Heart right ventricle (tissue), 16 donors: ENCODE data around the gene CISD3. TPM values are rescaled to one million over a fixed set of nuclear protein-coding genes. Genes with fewer than 3 reads are reported as not detected.

Experiments used
- ATAC-seq, 8 donors: fragments of 200-7000 bp; cut with Tn5 transposase; one replicate each; pipeline ENCODE4 v1.9.1; 2020; ENCODE audit warnings: mild to moderate bottlenecking in 8 of 8, moderate library complexity in 8 of 8, moderate number of reproducible peaks in 1 of 8
- DNase-seq, 2 donors: peaks; one replicate each; pipeline ENCODE4 v3.0.0-alpha.2; 2020
- H3K27ac ChIP-seq, 10 donors: fragments of 200-600 bp; sonication (generic) in 2 of 10; one replicate each; pipeline versions ENCODE4 v1.5.0 to v1.8.0; 2020 to 2022; ENCODE audit warnings: mild to moderate bottlenecking in 3 of 10
- H3K27me3 ChIP-seq, 7 donors: fragments of 200-600 bp; one replicate each; pipeline ENCODE4 v1.8.0; 2021 to 2022; ENCODE audit warnings: mild to moderate bottlenecking in 2 of 7
- H3K36me3 ChIP-seq, 9 donors: fragments of 200-600 bp; sonication (generic) in 1 of 9; one replicate each; pipeline versions ENCODE4 v1.5.0 to v1.8.0; 2020 to 2022; ENCODE audit warnings: mild to moderate bottlenecking in 2 of 9
- H3K4me1 ChIP-seq, 9 donors: fragments of 200-600 bp; sonication (generic) in 1 of 9; one replicate each; pipeline versions ENCODE4 v1.5.0 to v1.8.0; 2020 to 2022; ENCODE audit warnings: mild to moderate bottlenecking in 4 of 9
- H3K4me3 ChIP-seq, 10 donors: fragments of 200-600 bp; sonication (generic) in 2 of 10; one replicate each; pipeline versions ENCODE4 v1.5.0 to v1.8.0; 2020 to 2022; ENCODE audit warnings: mild to moderate bottlenecking in 7 of 10, moderate library complexity in 2 of 10
- H3K9me3 ChIP-seq, 11 donors: fragments of 200-600 bp in 10 of 11; sonication (generic) in 2 of 11; one replicate each; pipeline versions ENCODE4 v1.5.0 to v1.8.0; 2013 to 2022; ENCODE audit warnings: mild to moderate bottlenecking in 2 of 11, control low read depth in 1 of 11, moderate library complexity in 1 of 11
- WGBS, 2 donors: extraction: QIAGEN DNeasy Blood & Tissue Kit; methylation state at CpG; one replicate each; pipeline ENCODE4 v1.1.7; 2013; ENCODE audit warnings: inconsistent platforms in 1 of 2; 5-methylcytosine and 5-hydroxymethylcytosine counted together
- intact Hi-C, 10 donors: fragments of 100-400 bp; cut with DNase I; formaldehyde crosslinking; loops; one replicate each; pipeline versions ENCODE4 v1.11.1 to v1.14.2; 2022
- long read RNA-seq, 3 donors: library from polyadenylated mRNA; unstranded; transcript quantifications; one replicate each; pipeline ENCODE4 v2.0.0, GENCODE V29; 2020 to 2021
- polyA plus RNA-seq, 2 donors: library from polyadenylated mRNA; stranded (reverse); fragments of 200-250 nt; gene quantifications; one replicate each; pipeline ENCODE4 v1.2.3, GENCODE V29; 2013
- total RNA-seq, 10 donors: library from RNA; stranded (reverse); fragmentation: NEBNext Ultra II Directional in 3 of 10; extraction: Animal tissue kit (Norgen Biotek cat#: 25700) in 3 of 10; gene quantifications; one replicate each; pipeline versions ENCODE4 v1.2.1 to v1.2.4, GENCODE V29; 2021 to 2023
- TF ChIP-seq, protein P1 (sequence below), 9 donors: fragments of 200-600 bp; sonication (generic) in 2 of 9; IDR thresholded peaks; one replicate each; pipeline versions ENCODE4 v1.5.0 to v1.8.0; 2021 to 2022; ENCODE audit warnings: antibody characterized with exemption in 9 of 9, mild to moderate bottlenecking in 5 of 9, moderate library complexity in 1 of 9
- donor health status: Arrhythmogenic right ventricular cardiomyopathy.
- donor health status: ischemic (EF 13 %, LVEDD 7.1; RV severe dilation, severe dysfunction).
- donor health status: healthy with polysubstance abuse.
- donor health status: DM: no; HTN: yes; CAD: no.
- donor health status: DM: no; HTN: no; CAD: no.
- donor health status: ischemic (EF 25% LVEDD 6.9; RV normal size, moderate dysfunction).
- donor health status: ischemic (EF 25% LVEDD 5.7; RV mildly dilated, moderate dysfunction).
- donor health status: healthy.
- donor health status: DM: yes; HTN: yes; CAD: no.
- donor health status: Ischemic cardiomyopathy.
- donor health status: ischemic (EF 35%, LVEDD 5.7; RV mildly dilated, moderate dysfunction).
- donor health status: nonischemic (EF 11% LVEDD 7.7; RV severe dilation, severe dysfunction).
- donor health status: DM: yes; HTN: yes; CAD: no.
- donor health status: PGD.
- donor health status: ischemic (EF 29% LVEDD 5.4; RV normal size, mild dysfunction).
- donor health status: nonischemic (EF 23%, LVEDD 6.1; RV moderate dilation, normal function).

Gene CISD3, protein sequence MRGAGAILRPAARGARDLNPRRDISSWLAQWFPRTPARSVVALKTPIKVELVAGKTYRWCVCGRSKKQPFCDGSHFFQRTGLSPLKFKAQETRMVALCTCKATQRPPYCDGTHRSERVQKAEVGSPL
- total RNA-seq (10 to 100 TPM; 58.1 to 84.1 (median 69.4) TPM), polyA plus RNA-seq (10 to 100 TPM; 50.5 to 83.6 TPM)
- long read RNA-seq, donor 1, transcript CISD3-206 (3 exons, 2,326 nt) = minor isoform, 19 of 104 reads
- long read RNA-seq, donor 1, transcript CISD3-204 (4 exons, 2,074 nt) = major isoform, 75 of 104 reads
- long read RNA-seq, donor 1, partial matches to known transcripts = 8 of 104 reads
- long read RNA-seq, donor 1, other reads (novel, unspliced or antisense) = 2 of 104 reads
- long read RNA-seq, donor 2, transcript CISD3-204 (4 exons, 2,074 nt) = major isoform, 96 of 130 reads
- long read RNA-seq, donor 2, transcript CISD3-206 (3 exons, 2,326 nt) = minor isoform, 17 of 130 reads
- long read RNA-seq, donor 2, partial matches to known transcripts = 10 of 130 reads
- long read RNA-seq, donor 2, other reads (novel, unspliced or antisense) = 5 of 130 reads
- long read RNA-seq, donor 3, transcript CISD3-206 (3 exons, 2,326 nt) = minor isoform, 8 of 33 reads
- long read RNA-seq, donor 3, transcript CISD3-204 (4 exons, 2,074 nt) = major isoform, 17 of 33 reads
- long read RNA-seq, donor 3, partial matches to known transcripts = 7 of 33 reads
- long read RNA-seq, donor 3, other reads (novel, unspliced or antisense) = 0 of 33 reads

DNA sequence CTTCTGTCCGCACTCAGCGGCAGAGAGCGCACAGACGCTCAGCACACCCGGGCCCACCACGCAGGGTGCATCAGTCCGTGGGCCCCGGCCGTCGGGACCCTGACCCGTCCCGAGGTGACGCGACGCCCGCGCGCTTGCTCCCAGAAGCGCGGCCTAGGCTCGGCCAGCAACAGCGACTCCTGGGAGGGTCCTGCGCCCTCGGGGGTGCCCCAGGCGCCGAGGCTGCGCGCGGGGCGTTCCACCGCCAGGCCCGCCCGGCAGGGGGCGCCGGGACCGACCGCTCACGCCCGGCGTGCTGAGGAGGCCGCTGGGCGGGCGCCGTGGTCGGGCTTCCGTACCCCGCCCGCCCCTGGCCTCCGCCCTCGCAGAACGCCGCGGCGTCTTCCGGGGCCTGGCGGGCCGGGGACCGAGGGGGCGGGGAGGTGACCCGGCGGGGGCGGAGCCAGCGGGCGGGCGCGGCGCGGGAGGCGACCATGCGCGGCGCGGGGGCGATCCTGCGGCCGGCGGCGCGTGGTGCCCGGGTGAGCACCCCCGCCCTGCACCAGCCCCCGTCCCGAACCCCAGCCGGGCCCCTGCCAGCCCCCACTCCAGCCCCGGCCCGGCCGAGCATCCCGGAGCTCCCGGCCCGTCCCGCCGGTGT is at the start of gene CISD3:
Gene CISD3, plus strand, starts transcription at position 456 of the 640 bp plus-strand sequence. Its CDS starts 18 bp downstream, at position 474.
- 0 to 1% methylated on average over 43 to 91 of the region's 92 CpGs for WGBS, 2 donors
- DNase-seq = peak; percentile 84 to 91
- H3K4me1 ChIP-seq = peaks cover 11 to 65% (median 45%) of the 10 kb centered on the region in 9 donors

DNA sequence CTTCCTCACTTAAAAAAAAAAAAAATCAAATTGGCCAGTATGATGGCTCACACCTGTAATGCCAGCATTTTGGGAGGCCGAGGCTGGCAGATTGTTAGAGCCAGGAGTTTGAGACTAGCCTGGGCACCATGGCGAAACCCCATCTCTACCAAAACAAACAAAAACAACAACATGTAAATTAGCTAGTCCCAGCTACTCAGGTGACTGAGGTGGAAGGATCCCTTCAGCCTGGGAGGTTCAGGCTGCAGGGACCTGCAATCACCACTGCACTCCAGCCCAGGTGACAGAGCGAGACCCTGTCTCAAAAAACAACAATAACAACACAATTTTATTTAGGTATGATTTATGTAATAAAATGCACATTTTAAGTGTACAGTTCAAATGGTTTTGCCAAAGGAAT is 49.0 kb upstream of the CISD3 start:
- Histone ChIP-seq H3K9me3 (no peaks in the 10 kb centered on the region), H3K27ac (no peak overlapping the region), H3K4me3 (no peak overlapping the region), H3K4me1 (peaks cover 0 to 21% (median 9%) of the 10 kb centered on the region in 9 donors), H3K27me3 (peaks cover 0 to 2% (median 0%) of the 10 kb centered on the region in 7 donors), H3K36me3 (no peaks in the 10 kb centered on the region)
- TF ChIP-seq, protein P1, sequence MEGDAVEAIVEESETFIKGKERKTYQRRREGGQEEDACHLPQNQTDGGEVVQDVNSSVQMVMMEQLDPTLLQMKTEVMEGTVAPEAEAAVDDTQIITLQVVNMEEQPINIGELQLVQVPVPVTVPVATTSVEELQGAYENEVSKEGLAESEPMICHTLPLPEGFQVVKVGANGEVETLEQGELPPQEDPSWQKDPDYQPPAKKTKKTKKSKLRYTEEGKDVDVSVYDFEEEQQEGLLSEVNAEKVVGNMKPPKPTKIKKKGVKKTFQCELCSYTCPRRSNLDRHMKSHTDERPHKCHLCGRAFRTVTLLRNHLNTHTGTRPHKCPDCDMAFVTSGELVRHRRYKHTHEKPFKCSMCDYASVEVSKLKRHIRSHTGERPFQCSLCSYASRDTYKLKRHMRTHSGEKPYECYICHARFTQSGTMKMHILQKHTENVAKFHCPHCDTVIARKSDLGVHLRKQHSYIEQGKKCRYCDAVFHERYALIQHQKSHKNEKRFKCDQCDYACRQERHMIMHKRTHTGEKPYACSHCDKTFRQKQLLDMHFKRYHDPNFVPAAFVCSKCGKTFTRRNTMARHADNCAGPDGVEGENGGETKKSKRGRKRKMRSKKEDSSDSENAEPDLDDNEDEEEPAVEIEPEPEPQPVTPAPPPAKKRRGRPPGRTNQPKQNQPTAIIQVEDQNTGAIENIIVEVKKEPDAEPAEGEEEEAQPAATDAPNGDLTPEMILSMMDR (IDR thresholded peaks at IDR 0.05) = no peak
- DNase-seq = no peak
- 88 to 94% methylated on average over 3 of the region's 3 CpGs for WGBS, 2 donors
- ATAC-seq = no peak
- intact Hi-C loops = loop anchor here in 1 of 10 donors (5.0 kb wide), 1 partner anchor 56 kb away; no protein-coding TSS in a partner anchor

More for the DNA sequence above, at the start of gene CISD3:
- peaks cover 0 to 47% (median 0%) of the 10 kb centered on the region in 9 donors for H3K36me3 ChIP-seq
- H3K4me3 ChIP-seq = peak within 1 kb of the TSS; percentile 51 to 88 (median 73)
- peak; percentile 75 to 95 (median 84) for ATAC-seq
- intact Hi-C loops = loop anchor here in 8 of 10 donors (1.0 to 10.0 kb wide), 10 partner anchors 17 to 175 kb away; partner anchors contain the start of genes PSMB3 (in 2 of the 8), MLLT6 (in 1 of the 8) and PCGF2 (in 1 of the 8)
- no peaks in the 10 kb centered on the region for H3K27me3 ChIP-seq
- no peaks in the 10 kb centered on the region for H3K9me3 ChIP-seq
- peak within 1 kb of the TSS; percentile 65 to 97 (median 93) for H3K27ac ChIP-seq
- TF ChIP-seq, protein P1 (IDR thresholded peaks at IDR 0.05) = peak; percentile 52 to 92 (median 76)

DNA sequence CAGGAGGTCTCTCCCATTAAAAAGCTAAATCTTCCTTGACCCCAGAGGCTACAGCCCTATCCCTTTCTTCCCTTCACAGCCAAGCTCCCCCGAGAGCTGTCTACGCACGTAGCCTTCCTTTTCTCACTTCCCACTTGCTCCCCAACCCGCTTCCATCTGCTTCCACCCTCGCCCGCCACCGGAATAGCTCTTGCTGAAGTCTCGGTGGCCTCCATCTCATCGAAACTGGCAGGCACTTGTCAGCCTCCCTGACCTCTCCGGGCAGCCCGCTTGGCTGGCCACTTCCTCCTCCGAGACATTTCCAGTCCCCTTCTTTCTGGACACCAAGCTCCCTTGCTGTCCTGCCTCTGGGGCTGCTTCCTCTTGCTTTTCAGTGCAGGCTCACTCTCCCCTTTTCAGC is 44.6 kb upstream of the CISD3 start:
- Histone ChIP-seq H3K27me3 (no peaks in the 10 kb centered on the region), H3K4me1 (peaks cover 0 to 15% (median 0%) of the 10 kb centered on the region in 9 donors), H3K9me3 (no peaks in the 10 kb centered on the region), H3K27ac (peak overlapping the region in 4 of 10 donors; percentile 16 to 70 (median 23)), H3K4me3 (no peak overlapping the region), H3K36me3 (no peaks in the 10 kb centered on the region)
- DNase-seq (peak in 1 of 2 donors; percentile 46), ATAC-seq (peak in 7 of 8 donors; percentile 39 to 76 (median 63))
- intact Hi-C loops = no loop called here
- WGBS, 2 donors = 68 to 73% methylated on average over 12 of the region's 12 CpGs
- TF ChIP-seq, protein P1 (IDR thresholded peaks at IDR 0.05) = no peak

DNA sequence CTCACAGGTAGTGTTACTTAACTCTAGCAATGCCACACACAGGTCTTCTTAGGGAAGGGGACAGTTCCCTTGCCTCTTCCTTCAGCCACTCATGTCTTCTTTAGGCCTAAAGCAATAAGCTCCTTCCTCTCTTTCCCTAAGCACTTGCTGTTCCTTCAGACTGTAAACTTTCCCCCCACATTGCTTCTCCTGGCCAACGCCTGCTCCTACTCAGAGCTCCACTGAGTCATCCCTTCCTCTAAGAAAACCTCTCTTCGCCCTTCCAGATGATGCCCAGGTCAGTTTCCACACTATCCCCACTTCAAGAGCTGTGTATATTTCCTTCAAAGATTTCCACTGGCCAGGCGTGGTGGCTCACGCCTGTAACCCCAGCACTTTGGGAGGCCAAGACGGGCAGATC is 42.9 kb upstream of the CISD3 start:
- H3K4me1 ChIP-seq = peaks cover 0 to 15% (median 0%) of the 10 kb centered on the region in 9 donors
- 95 to 96% methylated on average over 5 of the region's 5 CpGs for WGBS, 2 donors
- TF ChIP-seq, protein P1 (IDR thresholded peaks at IDR 0.05) = no peak
- no peaks in the 10 kb centered on the region for H3K36me3 ChIP-seq
- no peak overlapping the region for H3K27ac ChIP-seq
- DNase-seq (no peak), ATAC-seq (no peak)
- intact Hi-C loops = no loop called here
- no peak overlapping the region for H3K4me3 ChIP-seq
- H3K9me3 ChIP-seq = no peaks in the 10 kb centered on the region
- H3K27me3 ChIP-seq = no peaks in the 10 kb centered on the region
